Activated CD8-positive, alpha-beta memory T cell treated with anti-CD3 and anti-CD28 coated beads, Interleukin-2, amount 10 ng/mL, durations not matched to agents 7 days and 5 days (primary cell): ENCODE measurements around the gene JMJD1C. TPM values are rescaled to one million over a fixed set of nuclear protein-coding genes. Genes with fewer than 3 reads are reported as not detected.

ENCODE experiments used
- ATAC-seq: fragments of 150-1000 bp; cut with Tn5 transposase; one replicate; pipeline ENCODE4 v1.10.0; 2021; ENCODE audit warnings: moderate library complexity
- CTCF ChIA-PET: fragments of 350-600 bp; sonication (Branson Sonifier 250); formaldehyde crosslinking; loops from one replicate; lab custom pipeline; 2021; ENCODE audit warnings: antibody characterized with exemption; lab: Charles Lee
- DNase-seq: peaks from one replicate; pipeline ENCODE4 v3.0.0-alpha.2; 2020
- H3K27ac Mint-ChIP-seq: one replicate; pipeline ENCODE4 v1.8.0; 2021; ENCODE audit warnings: mild to moderate bottlenecking, mixed read lengths
- H3K27me3 Mint-ChIP-seq: one replicate; pipeline ENCODE4 v1.8.0; 2021; ENCODE audit warnings: mixed read lengths
- H3K36me3 Mint-ChIP-seq: one replicate; pipeline ENCODE4 v1.8.0; 2021; ENCODE audit warnings: mild to moderate bottlenecking, mixed read lengths
- H3K4me1 Mint-ChIP-seq: one replicate; pipeline ENCODE4 v1.8.0; 2021; ENCODE audit warnings: mixed read lengths
- H3K4me3 Mint-ChIP-seq: one replicate; pipeline ENCODE4 v1.8.0; 2021; ENCODE audit warnings: mild to moderate bottlenecking, moderate library complexity, mixed read lengths
- H3K9me3 Mint-ChIP-seq: one replicate; pipeline ENCODE4 v1.8.0; 2022; ENCODE audit warnings: low read depth, mixed read lengths
- total RNA-seq, 2 experiments: library from RNA; stranded (reverse); gene quantifications; one replicate each; pipeline ENCODE4 v1.2.3, GENCODE V29; 2021

Gene JMJD1C
- total RNA-seq, 2 experiments from 2014 or later = 55.7 to 87.6 TPM

DNA sequence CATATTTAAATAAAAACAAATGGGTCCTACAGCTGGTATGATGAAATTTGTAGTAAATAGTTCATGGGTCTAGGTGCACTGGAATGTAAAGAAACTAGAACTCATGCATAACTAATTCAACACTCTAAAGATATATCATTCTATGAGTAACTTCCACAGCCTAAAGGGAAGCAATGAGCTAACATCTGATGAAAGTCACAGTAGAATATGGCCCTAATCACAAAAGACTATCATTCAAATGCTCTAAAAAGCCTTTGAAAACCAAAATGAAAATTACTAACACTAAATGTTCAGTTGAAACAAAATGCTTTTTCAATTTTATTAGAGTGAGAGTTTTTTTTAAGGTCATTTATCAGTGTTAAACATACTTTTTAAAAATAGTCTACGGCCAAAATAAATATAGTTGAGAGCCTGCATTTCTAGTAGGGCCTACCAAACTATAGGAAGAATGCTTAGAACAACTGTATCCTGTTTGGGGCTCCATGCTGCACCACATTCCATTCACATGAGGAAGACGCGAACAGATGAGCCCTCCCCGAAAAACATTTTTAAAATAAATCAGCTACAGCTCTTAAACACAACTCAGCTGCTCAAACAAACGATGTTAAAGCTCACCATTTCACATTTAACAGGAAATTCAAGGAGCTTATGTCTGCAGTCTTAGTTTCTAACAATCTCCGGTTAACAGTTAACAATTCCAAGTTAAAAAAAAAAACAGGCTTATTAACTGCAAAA is 198.2 kb downstream of the JMJD1C start:
- H3K27ac Mint-ChIP-seq = peak overlapping the region; percentile 99
- peaks cover 13% of the 10 kb centered on the region for H3K36me3 Mint-ChIP-seq
- H3K27me3 Mint-ChIP-seq = no peaks in the 10 kb centered on the region
- no peaks in the 10 kb centered on the region for H3K9me3 Mint-ChIP-seq
- H3K4me1 Mint-ChIP-seq = peaks cover 16% of the 10 kb centered on the region
- CTCF ChIA-PET = interaction anchor here (1.3 to 2.7 kb wide), 5 partner anchors 12 to 362 kb away, joined by 4 to 13 read pairs (median 5); no protein-coding TSS in a partner anchor
- peak overlapping the region; percentile 97 for H3K4me3 Mint-ChIP-seq
- DNase-seq (no peak), ATAC-seq (no peak)

DNA sequence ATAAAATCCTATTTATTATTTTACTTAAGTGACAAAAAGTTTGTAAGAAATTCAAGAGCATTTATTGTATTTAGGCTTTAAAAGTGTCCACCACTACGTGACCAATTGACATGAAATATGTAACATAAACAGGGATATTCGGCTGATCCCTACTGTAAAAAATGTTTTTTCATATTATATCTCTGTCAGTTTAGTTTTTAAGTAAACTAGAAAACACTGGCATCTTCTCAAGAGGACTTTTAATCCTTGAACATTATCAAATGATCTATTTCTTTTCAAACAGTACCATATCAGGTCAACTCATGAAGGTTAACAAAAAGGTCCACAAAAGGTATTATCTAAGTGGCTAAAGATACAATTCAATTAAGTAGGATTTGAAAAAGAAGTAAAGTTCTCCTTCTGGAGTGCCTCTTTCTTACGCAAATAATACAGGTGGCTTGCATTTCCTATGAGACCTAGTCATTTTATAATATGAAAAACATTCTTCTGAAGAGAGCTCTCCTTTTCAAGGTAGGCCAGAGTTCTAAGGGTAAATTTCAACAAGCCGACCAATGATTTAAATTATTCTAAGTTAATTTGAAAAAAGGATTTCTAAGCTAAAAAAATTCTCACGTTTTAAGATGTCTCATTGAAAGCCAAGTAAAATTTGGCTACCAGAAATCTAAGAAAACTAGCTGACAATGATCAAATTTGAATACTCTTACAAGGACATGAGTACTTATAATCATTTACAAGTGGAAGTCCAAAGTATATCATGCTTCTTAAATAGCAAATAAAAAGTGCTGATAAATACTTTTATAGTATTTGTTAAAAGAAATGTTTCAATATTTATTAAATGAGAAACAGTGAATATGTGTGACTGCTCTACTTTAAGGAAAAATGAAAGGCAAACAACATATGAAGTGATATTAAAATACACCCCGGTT is 199.1 kb downstream of the JMJD1C start:
- Mint-ChIP-seq H3K4me1 (peaks cover 23% of the 10 kb centered on the region), H3K27me3 (no peaks in the 10 kb centered on the region), H3K4me3 (peak overlapping the region; percentile 97), H3K36me3 (peaks cover 18% of the 10 kb centered on the region), H3K27ac (peak overlapping the region; percentile 99), H3K9me3 (no peaks in the 10 kb centered on the region)
- no peak for ATAC-seq
- no peak for DNase-seq
- CTCF ChIA-PET = interaction anchor here (1.3 to 2.7 kb wide), 6 partner anchors 11 to 363 kb away, joined by 4 to 13 read pairs (median 4); no protein-coding TSS in a partner anchor

DNA sequence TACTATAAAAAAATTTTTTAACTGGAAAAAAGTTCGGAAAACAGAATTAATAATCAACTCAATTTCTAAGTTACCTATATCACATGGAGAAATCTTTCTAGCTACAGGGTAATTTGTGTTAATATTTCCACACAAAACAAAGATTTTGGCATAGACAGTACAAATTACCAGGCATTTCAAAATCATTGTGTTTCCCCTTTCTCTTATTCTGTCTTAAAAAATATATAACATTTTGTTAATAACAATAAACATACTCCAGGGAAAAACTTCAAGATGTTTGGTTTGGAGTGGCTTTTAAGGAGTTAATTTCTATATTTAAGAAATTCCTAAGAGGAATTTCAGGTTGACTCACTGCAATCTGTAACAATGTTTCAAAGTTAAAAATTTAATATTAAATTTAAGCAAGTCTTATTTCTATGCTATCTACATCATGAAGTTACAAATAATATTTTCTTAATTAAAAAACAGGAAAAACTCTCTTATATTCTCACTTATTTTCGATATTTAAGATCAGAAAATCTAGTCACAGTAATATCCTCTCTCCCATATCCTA is 200.0 kb downstream of the JMJD1C start:
- no peak for ATAC-seq
- peak overlapping the region; percentile 96 for H3K27ac Mint-ChIP-seq
- peaks cover 27% of the 10 kb centered on the region for H3K36me3 Mint-ChIP-seq

DNA sequence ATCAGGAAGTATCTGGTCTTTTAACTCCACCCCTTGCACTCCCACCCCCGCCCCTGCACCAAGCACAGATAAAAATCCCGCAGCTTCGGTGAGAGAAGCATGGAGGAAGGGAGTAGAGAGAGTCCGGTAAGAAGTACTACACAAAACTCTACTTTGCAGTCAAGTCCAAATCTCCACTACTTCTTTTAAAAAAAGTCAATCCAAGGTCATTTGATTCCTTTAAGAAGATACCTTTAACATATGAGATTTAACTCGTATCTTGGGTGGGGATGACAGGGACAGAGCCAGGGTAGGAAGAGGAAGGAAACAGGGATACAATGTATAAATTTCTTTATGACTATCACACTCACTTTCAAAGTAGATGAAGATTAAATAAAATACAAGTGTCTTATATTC is 200.6 kb downstream of the JMJD1C start:
- CTCF ChIA-PET = interaction anchor here (1.0 to 1.5 kb wide), 5 partner anchors 8 to 49 kb away, joined by 3 to 4 read pairs (median 3); no protein-coding TSS in a partner anchor
- Mint-ChIP-seq H3K9me3 (no peaks in the 10 kb centered on the region), H3K27me3 (no peaks in the 10 kb centered on the region), H3K4me1 (peaks cover 31% of the 10 kb centered on the region), H3K27ac (peak overlapping the region; percentile 96), H3K4me3 (peak overlapping the region; percentile 97), H3K36me3 (peaks cover 30% of the 10 kb centered on the region)
- ATAC-seq = peak; percentile 18
- DNase-seq = peak; percentile 64

More for the DNA sequence above, 200.0 kb downstream of the JMJD1C start:
- Mint-ChIP-seq H3K27me3 (no peaks in the 10 kb centered on the region), H3K4me3 (peak overlapping the region; percentile 97), H3K4me1 (peaks cover 31% of the 10 kb centered on the region), H3K9me3 (no peaks in the 10 kb centered on the region)
- no peak for DNase-seq
- CTCF ChIA-PET = interaction anchor here (1.0 to 1.5 kb wide), 5 partner anchors 22 to 50 kb away, joined by 3 to 4 read pairs (median 3); no protein-coding TSS in a partner anchor

DNA sequence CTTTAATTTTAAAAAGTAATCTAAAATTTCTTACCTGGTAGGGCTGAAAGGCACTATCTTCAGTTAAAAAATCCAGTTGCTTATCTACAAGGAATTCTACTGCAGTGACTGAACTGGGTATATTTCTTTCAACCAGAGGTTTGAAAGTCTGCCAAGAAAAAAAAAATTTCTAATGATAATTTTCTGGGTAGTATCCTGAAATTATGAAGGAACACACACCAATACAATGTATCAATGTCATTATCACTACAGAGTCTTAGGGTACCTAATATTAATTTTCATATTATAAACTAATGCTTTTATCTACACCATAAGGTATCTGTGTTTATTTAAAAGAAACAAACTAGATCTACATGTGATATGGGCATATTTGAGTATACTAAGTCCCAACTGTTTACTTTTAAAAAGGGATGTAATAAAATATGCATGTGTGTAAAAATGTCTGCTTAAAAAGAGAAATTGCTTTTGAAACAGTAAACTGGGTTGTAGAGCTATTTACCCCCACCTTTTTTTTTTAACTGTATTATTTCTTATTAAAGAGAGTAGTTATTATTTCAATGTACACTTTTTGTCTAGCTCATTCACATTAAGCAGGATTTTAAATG is 201.1 kb downstream of the JMJD1C start:
- H3K27me3 Mint-ChIP-seq = no peaks in the 10 kb centered on the region
- H3K27ac Mint-ChIP-seq = peak overlapping the region; percentile 96
- no peaks in the 10 kb centered on the region for H3K9me3 Mint-ChIP-seq
- CTCF ChIA-PET = interaction anchor here (1.0 to 1.5 kb wide), 5 partner anchors 8 to 49 kb away, joined by 3 to 4 read pairs (median 3); no protein-coding TSS in a partner anchor
- H3K4me3 Mint-ChIP-seq = peak overlapping the region; percentile 97
- peaks cover 34% of the 10 kb centered on the region for H3K4me1 Mint-ChIP-seq
- H3K36me3 Mint-ChIP-seq = peaks cover 33% of the 10 kb centered on the region
- DNase-seq (no peak), ATAC-seq (no peak)

DNA sequence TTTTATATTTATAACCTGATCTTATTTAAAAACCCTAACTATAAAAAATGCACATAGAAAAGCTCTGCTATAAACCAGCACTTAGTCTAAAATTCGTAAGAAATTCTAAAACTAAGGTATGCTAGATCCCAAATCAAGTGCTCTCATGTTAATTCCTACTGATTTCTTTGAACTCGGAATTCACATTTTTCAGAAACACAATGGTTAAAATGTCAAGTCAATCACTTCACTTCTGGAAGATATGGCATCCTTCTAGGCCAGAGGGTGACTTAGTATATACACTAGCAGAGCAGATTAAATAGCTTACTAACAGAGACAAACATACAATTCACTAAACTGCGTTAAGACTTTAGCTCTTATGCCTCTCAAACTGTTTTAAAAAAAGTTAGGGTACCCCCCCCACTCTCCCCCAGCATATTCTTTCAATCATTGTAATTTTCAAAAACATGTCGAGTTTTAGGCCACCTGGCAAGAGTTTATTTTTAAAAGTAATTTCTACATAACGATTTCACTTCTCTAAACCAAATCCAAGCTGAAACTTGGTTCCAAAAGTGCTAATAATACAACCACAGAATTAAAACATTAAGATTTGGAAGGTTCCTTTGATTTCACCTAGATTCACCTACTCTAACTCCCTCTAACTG is 203.2 kb downstream of the JMJD1C start:
- ATAC-seq (no peak), DNase-seq (no peak)
- CTCF ChIA-PET = interaction anchor here (0.7 to 1.4 kb wide), 6 partner anchors 16 to 367 kb away, joined by 3 to 5 read pairs (median 4); no protein-coding TSS in a partner anchor
- H3K36me3 Mint-ChIP-seq = peaks cover 50% of the 10 kb centered on the region
- H3K4me1 Mint-ChIP-seq = peaks cover 51% of the 10 kb centered on the region
- no peak overlapping the region for H3K4me3 Mint-ChIP-seq
- H3K27me3 Mint-ChIP-seq = no peaks in the 10 kb centered on the region
- no peaks in the 10 kb centered on the region for H3K9me3 Mint-ChIP-seq
- H3K27ac Mint-ChIP-seq = no peak overlapping the region

DNA sequence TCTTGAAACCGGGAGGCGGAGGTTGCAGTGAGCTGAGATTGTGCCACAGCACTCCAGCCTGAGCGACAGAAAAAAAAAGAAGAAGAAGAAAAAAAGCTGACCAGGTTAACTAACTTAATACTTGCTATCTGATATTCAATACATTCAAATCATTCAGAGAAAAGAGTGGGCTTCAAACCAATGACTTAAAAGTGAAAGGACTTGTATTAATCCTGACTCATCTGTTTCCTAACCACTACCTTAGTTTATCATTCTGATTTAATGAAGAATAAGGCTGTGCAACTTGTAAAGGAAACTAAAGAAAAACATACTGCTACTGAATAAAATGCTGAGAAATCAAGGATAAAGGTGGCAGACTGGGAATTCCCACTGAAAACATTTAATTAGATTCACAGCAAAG is 204.3 kb downstream of the JMJD1C start:
- H3K27me3 Mint-ChIP-seq = no peaks in the 10 kb centered on the region
- DNase-seq = no peak
- H3K4me1 Mint-ChIP-seq = peaks cover 57% of the 10 kb centered on the region
- H3K27ac Mint-ChIP-seq = peak overlapping the region; percentile 32
- CTCF ChIA-PET = interaction anchor here (1.4 kb wide), 1 partner anchor 368 kb away, joined by 4 read pairs; no protein-coding TSS in a partner anchor
- peak; percentile 20 for ATAC-seq
- H3K4me3 Mint-ChIP-seq = peak overlapping the region; percentile 13
- H3K36me3 Mint-ChIP-seq = peaks cover 51% of the 10 kb centered on the region
- H3K9me3 Mint-ChIP-seq = no peaks in the 10 kb centered on the region

DNA sequence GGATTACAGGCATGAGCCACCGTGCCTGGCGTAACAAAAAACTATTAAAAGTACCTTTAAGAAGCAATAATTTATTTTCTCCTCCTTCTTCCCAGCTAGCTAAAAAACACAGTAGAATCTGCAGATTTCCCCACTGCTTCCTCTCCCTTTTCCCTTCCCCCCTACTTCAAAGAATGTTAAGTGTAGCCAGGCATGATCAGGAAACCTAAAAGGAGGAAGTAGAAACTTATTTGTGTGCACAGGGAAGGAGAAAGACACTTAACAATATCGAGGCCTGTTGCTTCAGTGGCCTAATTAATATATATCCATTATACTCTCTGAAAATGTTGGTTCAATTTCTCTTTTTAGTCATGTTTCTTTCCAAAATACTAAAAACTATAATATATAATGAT is 204.9 kb downstream of the JMJD1C start:
- peak overlapping the region; percentile 34 for H3K27ac Mint-ChIP-seq
- H3K36me3 Mint-ChIP-seq = peaks cover 54% of the 10 kb centered on the region
- no peaks in the 10 kb centered on the region for H3K27me3 Mint-ChIP-seq
- CTCF ChIA-PET = no interaction called here
- no peak overlapping the region for H3K4me3 Mint-ChIP-seq
- H3K4me1 Mint-ChIP-seq = peaks cover 61% of the 10 kb centered on the region
- DNase-seq = no peak
- H3K9me3 Mint-ChIP-seq = no peaks in the 10 kb centered on the region
- ATAC-seq = no peak

DNA sequence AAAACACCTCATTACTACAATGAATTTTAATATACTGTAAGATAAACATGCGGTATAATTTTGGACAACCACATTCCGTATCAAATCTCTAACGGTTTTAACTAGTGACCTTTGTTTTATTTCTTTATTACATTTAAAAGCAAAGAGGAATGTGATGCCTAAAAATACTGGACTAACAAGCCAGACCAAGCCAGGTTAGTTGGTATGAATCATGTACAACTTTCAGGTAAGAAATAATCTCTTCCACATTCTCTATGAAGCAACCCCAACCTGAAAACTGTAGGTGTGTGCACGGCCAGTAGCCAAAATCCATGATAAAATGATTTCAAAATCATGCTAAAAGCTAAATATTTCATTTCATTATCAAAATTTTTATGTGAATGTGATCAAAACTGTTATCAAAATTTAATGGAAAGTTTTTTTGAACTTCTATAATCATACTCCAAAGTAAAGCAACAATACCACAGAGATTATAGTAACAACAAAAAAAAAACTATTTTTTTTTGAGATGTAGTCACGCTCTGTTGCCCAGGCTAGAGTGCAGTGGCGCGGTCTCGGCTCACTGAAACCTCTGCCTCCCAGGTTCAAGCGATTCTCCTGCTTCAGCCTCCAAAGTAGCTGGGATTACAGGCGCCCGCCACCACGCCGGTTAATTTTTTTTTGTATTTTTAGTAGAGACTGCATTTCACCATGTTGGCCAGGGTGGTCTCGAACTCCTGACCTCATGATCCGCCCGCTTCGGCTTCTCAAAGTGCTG is 205.5 kb downstream of the JMJD1C start:
- ATAC-seq (no peak), DNase-seq (no peak)
- no peak overlapping the region for H3K4me3 Mint-ChIP-seq
- H3K4me1 Mint-ChIP-seq = peaks cover 61% of the 10 kb centered on the region
- H3K27ac Mint-ChIP-seq = no peak overlapping the region
- CTCF ChIA-PET = no interaction called here
- peaks cover 55% of the 10 kb centered on the region for H3K36me3 Mint-ChIP-seq
- no peaks in the 10 kb centered on the region for H3K27me3 Mint-ChIP-seq
- no peaks in the 10 kb centered on the region for H3K9me3 Mint-ChIP-seq

DNA sequence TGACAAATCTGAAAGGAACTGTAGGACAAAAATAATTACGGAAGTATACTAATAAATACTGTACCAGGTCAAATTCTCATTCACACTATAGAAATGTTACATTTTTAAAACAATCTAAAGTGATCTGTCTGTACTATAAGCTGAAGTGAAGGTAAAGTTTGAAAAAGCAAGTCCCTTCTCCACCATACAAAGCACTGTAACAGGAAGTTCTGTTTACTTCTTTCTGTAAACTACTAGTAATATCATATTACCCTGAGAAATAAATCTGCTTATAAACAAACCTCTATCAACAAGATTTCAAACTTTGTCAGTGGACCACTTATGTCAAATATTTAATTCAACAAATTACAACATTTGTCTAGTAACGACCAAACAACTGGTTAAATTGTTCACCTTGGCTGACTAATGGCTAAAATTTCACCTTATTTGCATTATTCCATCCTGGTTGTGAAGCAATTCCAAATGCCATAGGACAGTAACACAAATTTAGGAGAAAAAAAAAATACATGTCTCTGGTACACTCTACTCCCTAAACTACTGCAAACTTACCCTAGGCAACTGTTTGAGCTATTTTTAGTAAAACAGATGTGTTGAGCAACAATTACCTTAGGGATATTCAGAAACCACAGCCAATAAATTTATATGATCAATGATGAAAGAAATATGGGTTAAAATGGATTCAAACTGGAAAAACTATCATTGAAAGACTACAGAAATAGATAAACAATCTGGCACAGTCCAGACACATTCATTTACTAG is 206.7 kb downstream of the JMJD1C start:
- Mint-ChIP-seq H3K36me3 (peaks cover 60% of the 10 kb centered on the region), H3K4me1 (peaks cover 62% of the 10 kb centered on the region), H3K27me3 (no peaks in the 10 kb centered on the region), H3K9me3 (no peaks in the 10 kb centered on the region), H3K4me3 (no peak overlapping the region), H3K27ac (no peak overlapping the region)
- CTCF ChIA-PET = no interaction called here
- ATAC-seq (no peak), DNase-seq (no peak)

DNA sequence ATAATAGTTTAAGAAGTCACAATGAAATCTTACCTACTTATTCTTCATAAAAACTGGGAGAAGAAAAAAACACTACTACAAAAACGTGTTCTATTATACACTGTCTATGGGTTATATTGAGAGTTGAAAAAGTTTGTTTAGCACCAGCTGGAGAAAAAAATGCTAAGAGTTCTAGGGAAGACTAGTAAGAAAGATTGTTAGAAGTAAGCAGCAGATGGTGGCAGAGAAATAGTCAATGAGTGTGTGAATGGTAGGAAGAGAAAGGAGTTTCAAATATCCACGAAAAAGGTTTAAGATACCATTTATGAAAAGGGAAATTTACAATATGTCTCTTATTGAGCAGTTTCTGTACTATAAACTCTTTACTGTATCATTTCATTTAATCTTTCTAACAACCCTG is 208.0 kb downstream of the JMJD1C start:
- Mint-ChIP-seq H3K36me3 (peaks cover 62% of the 10 kb centered on the region), H3K27me3 (no peaks in the 10 kb centered on the region), H3K9me3 (no peaks in the 10 kb centered on the region), H3K27ac (no peak overlapping the region), H3K4me1 (peaks cover 59% of the 10 kb centered on the region), H3K4me3 (no peak overlapping the region)
- no peak for ATAC-seq
- no peak for DNase-seq
- CTCF ChIA-PET = interaction anchor here (1.0 to 2.6 kb wide), 4 partner anchors 11 to 33 kb away, joined by 3 to 12 read pairs (median 4); no protein-coding TSS in a partner anchor
